SK-N-SH treated with all-trans-retinoic acid at 6 μM for 48 hours (cell line): ENCODE data around the gene TAAR5.

ENCODE experiments used
- RARB ChIP-seq: fragments of 250-450 bp; sonication (Bioruptor Pico); IDR thresholded peaks from 2 replicates; pipeline ENCODE4 v1.8.0; 2021; ENCODE audit warnings: mild to moderate bottlenecking, moderate library complexity
- TCF4 ChIP-seq: fragments of 250-450 bp; sonication (Bioruptor Pico); IDR thresholded peaks from 2 replicates; pipeline ENCODE4 v1.8.0; 2021; ENCODE audit warnings: mild to moderate bottlenecking, moderate library complexity, borderline replicate concordance
- TOX ChIP-seq: fragments of 250-450 bp; sonication (Bioruptor Pico); IDR thresholded peaks from 2 replicates; pipeline ENCODE4 v1.8.0; 2021; ENCODE audit warnings: mild to moderate bottlenecking, moderate library complexity, borderline replicate concordance
- ZFP3 ChIP-seq: fragments of 250-450 bp; sonication (Bioruptor Pico); IDR thresholded peaks from 2 replicates; pipeline ENCODE4 v1.5.0; 2020; ENCODE audit warnings: mild to moderate bottlenecking, moderate library complexity
- ZNF565 ChIP-seq: fragments of 450-650 bp; formaldehyde crosslinking; conservative IDR thresholded peaks from 2 replicates; pipeline ENCODE4 v1.5.0; 2020; ENCODE audit warnings: low read depth, mild to moderate bottlenecking, moderate library complexity
- TF ChIP-seq, protein P1 (sequence below): fragments of 250-450 bp; sonication (Bioruptor Pico); IDR thresholded peaks from 2 replicates; pipeline ENCODE4 v1.5.1; 2021; ENCODE audit warnings: mild to moderate bottlenecking, moderate library complexity

DNA sequence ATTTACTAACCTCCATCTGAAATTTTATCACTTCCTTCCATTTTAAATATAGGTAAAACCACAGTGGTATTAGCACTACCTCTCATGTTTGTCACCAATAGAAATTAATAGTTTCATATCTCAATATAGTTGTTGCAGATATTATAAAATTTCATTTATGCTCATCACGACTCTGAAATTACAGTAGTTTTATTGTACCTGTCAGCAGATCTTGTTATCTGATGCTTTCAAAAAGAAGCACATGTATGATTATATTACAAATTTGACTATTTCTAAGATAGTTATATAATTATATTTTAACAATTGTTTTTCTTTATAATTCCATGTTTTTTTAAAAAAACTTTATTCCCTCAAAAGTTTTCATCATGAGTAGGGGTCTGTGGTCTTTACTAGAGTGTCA, 4.8 kb downstream of the TAAR5 start:
- TF ChIP-seq RARB (CRISPR knock-in tag) (no peak), ZFP3 (no peak), TOX (CRISPR knock-in tag) (no peak), TCF4 (CRISPR knock-in tag) (no peak), ZNF565 (CRISPR knock-in tag) (no peak)
- TF ChIP-seq, protein P1, sequence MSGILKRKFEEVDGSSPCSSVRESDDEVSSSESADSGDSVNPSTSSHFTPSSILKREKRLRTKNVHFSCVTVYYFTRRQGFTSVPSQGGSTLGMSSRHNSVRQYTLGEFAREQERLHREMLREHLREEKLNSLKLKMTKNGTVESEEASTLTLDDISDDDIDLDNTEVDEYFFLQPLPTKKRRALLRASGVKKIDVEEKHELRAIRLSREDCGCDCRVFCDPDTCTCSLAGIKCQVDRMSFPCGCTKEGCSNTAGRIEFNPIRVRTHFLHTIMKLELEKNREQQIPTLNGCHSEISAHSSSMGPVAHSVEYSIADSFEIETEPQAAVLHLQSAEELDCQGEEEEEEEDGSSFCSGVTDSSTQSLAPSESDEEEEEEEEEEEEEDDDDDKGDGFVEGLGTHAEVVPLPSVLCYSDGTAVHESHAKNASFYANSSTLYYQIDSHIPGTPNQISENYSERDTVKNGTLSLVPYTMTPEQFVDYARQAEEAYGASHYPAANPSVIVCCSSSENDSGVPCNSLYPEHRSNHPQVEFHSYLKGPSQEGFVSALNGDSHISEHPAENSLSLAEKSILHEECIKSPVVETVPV, result no peak
